Mesodermal cell (in vitro differentiated cells): Measurements from ENCODE around the gene EPHA2.
"Not testable (repeated sequence)": the region's sequence is repeated elsewhere in the genome, so short reads cannot be mapped to it uniquely, and the experiment has no call there.

Experiments
- H3K27ac ChIP-seq: 2 replicates; pipeline ENCODE4 v1.7.0; 2013; ENCODE audit warnings: mild to moderate bottlenecking, low read depth, low read length, moderate library complexity; ENCODE audit not compliant: severe bottlenecking
- H3K36me3 ChIP-seq: 2 replicates; pipeline ENCODE4 v1.7.1; 2013; ENCODE audit warnings: mild to moderate bottlenecking, low read length, moderate library complexity; ENCODE audit not compliant: control insufficient read depth, insufficient read depth
- H3K4me1 ChIP-seq: one replicate; pipeline ENCODE4 v1.7.1; 2013; ENCODE audit warnings: mild to moderate bottlenecking, low read length; ENCODE audit not compliant: insufficient read depth, control insufficient read depth, poor library complexity, severe bottlenecking
- H3K4me3 ChIP-seq: 2 replicates; pipeline ENCODE4 v1.7.0; 2013; ENCODE audit warnings: low read length, control low read depth, mild to moderate bottlenecking; ENCODE audit not compliant: insufficient read depth, poor library complexity, severe bottlenecking; ENCODE audit errors: extremely low read depth
- H3K9me3 ChIP-seq: 2 replicates; pipeline ENCODE4 v1.7.1; 2013; ENCODE audit warnings: mild to moderate bottlenecking, low read length, moderate library complexity; ENCODE audit not compliant: control insufficient read depth
- WGBS, 2 experiments: methylation state at CpG; one replicate each; pipeline ENCODE4 v1.1.5; 2013; ENCODE audit warnings: missing lambda C conversion rate in 2 of 2; ENCODE audit not compliant: insufficient coverage in 2 of 2; 5-methylcytosine and 5-hydroxymethylcytosine counted together

The EPHA2 gene

GRCh38 chr1:16196139-16196538 is 40.3 kb upstream of the EPHA2 start:
- not testable (repeated sequence) for H3K27ac ChIP-seq, H3K9me3 ChIP-seq, H3K4me3 ChIP-seq, H3K36me3 ChIP-seq, H3K4me1 ChIP-seq
- WGBS, 2 experiments, result 88 to 100% methylated on average over 3 to 4 of the region's 4 CpGs

- no peaks in the 10 kb centered on the region for H3K9me3 ChIP-seq
- H3K4me3 ChIP-seq, result no peak overlapping the region
- H3K4me1 ChIP-seq, result no peaks in the 10 kb centered on the region
- no peak overlapping the region for H3K27ac ChIP-seq
- WGBS, 2 experiments, result 93 to 100% methylated on average over 1 to 4 of the region's 7 CpGs
- H3K36me3 ChIP-seq, result peaks cover 4% of the 10 kb centered on the region
These were observed 39.6 kb upstream of the EPHA2 start for GRCh38 chr1:16195518-16195905.

- H3K4me1 ChIP-seq, result peaks cover 10% of the 10 kb centered on the region
- no peaks in the 10 kb centered on the region for H3K36me3 ChIP-seq
- no peak overlapping the region for H3K4me3 ChIP-seq
- H3K9me3 ChIP-seq, result no peaks in the 10 kb centered on the region
- whole genome bisulfite sequencing, 2 experiments, result 80 to 89% methylated on average over 1 to 3 of the region's 6 CpGs
- H3K27ac ChIP-seq, result no peak overlapping the region
These were observed 36.2 kb upstream of the EPHA2 start for GRCh38 chr1:16191916-16192546.

GRCh38 chr1:16191309-16191708 is 35.4 kb upstream of the EPHA2 start:
- no peaks in the 10 kb centered on the region for H3K9me3 ChIP-seq
- no peak overlapping the region for H3K27ac ChIP-seq
- no peak overlapping the region for H3K4me3 ChIP-seq
- peaks cover 10% of the 10 kb centered on the region for H3K4me1 ChIP-seq
- 86 to 88% methylated on average over 1 of the region's 1 CpG for WGBS, 2 experiments
- no peaks in the 10 kb centered on the region for H3K36me3 ChIP-seq

- WGBS, 2 experiments, result 72 to 75% methylated on average over 6 to 7 of the region's 9 CpGs
- no peaks in the 10 kb centered on the region for H3K9me3 ChIP-seq
- no peaks in the 10 kb centered on the region for H3K36me3 ChIP-seq
- H3K27ac ChIP-seq, result no peak overlapping the region
- no peak overlapping the region for H3K4me3 ChIP-seq
- H3K4me1 ChIP-seq, result peaks cover 10% of the 10 kb centered on the region
These were observed 34.2 kb upstream of the EPHA2 start for GRCh38 chr1:16189921-16190621.

- 73 to 86% methylated on average over 4 to 5 of the region's 6 CpGs for WGBS, 2 experiments
- Histone ChIP-seq H3K27ac (no peak overlapping the region), H3K36me3 (no peaks in the 10 kb centered on the region), H3K9me3 (no peaks in the 10 kb centered on the region), H3K4me3 (no peak overlapping the region), H3K4me1 (peaks cover 18% of the 10 kb centered on the region)
These were observed 33.1 kb upstream of the EPHA2 start for GRCh38 chr1:16189003-16189402.

GRCh38 chr1:16187748-16188401 is 32.0 kb upstream of the EPHA2 start:
- WGBS, 2 experiments, result 16 to 27% methylated on average over 13 to 14 of the region's 15 CpGs
- Histone ChIP-seq H3K4me1 (peaks cover 18% of the 10 kb centered on the region), H3K9me3 (no peaks in the 10 kb centered on the region), H3K4me3 (no peak overlapping the region), H3K36me3 (no peaks in the 10 kb centered on the region), H3K27ac (no peak overlapping the region)

GRCh38 chr1:16186655-16187235 is 30.9 kb upstream of the EPHA2 start:
- Histone ChIP-seq H3K36me3 (no peaks in the 10 kb centered on the region), H3K27ac (no peak overlapping the region), H3K4me3 (no peak overlapping the region), H3K9me3 (no peaks in the 10 kb centered on the region), H3K4me1 (peaks cover 26% of the 10 kb centered on the region)
- WGBS, 2 experiments, result 88 to 92% methylated on average over 9 of the region's 9 CpGs

- Histone ChIP-seq H3K9me3 (no peaks in the 10 kb centered on the region), H3K4me3 (no peak overlapping the region), H3K27ac (no peak overlapping the region), H3K36me3 (no peaks in the 10 kb centered on the region), H3K4me1 (peaks cover 39% of the 10 kb centered on the region)
- 89 to 94% methylated on average over 7 to 10 of the region's 10 CpGs for WGBS, 2 experiments
These were observed 28.9 kb upstream of the EPHA2 start for GRCh38 chr1:16184557-16185303.

- 91 to 92% methylated on average over 15 of the region's 19 CpGs for WGBS, 2 experiments
- H3K4me3 ChIP-seq, result no peak overlapping the region
- peaks cover 36% of the 10 kb centered on the region for H3K4me1 ChIP-seq
- no peaks in the 10 kb centered on the region for H3K9me3 ChIP-seq
- H3K27ac ChIP-seq, result no peak overlapping the region
- no peaks in the 10 kb centered on the region for H3K36me3 ChIP-seq
These were observed 28.1 kb upstream of the EPHA2 start for GRCh38 chr1:16183765-16184556.
